ENCODE results near the gene MMS19. TPM values are rescaled to one million over a fixed set of nuclear protein-coding genes. Genes with fewer than 3 reads are reported as not detected.
"Not testable (repeated sequence)": the region's sequence is repeated elsewhere in the genome, so short reads cannot be mapped to it uniquely, and the experiment has no call there.

Gene MMS19
- total RNA-seq, 2 donors from 2014 or later = 92.2 to 113 TPM

GRCh38 chr10:97534746-97535367, 36.6 kb upstream of the MMS19 start:
- peak; percentile 42 to 59 for DNase-seq
- no peak overlapping the region for H3K4me3 Mint-ChIP-seq
- no peaks in the 10 kb centered on the region for H3K9me3 Mint-ChIP-seq
- no peaks in the 10 kb centered on the region for H3K36me3 Mint-ChIP-seq (ENCODE audit: insufficient read depth in 2 of 2)
- ATAC-seq (replicated peaks in 1 of 2) = peak; percentile 54 to 70
- no peaks in the 10 kb centered on the region for H3K27me3 Mint-ChIP-seq (ENCODE audit: low read depth)
- no peaks in the 10 kb centered on the region for H3K4me1 Mint-ChIP-seq (ENCODE audit: low read depth)
- H3K27ac Mint-ChIP-seq = no peak overlapping the region

- no peaks in the 10 kb centered on the region for H3K36me3 Mint-ChIP-seq (ENCODE audit: insufficient read depth in 2 of 2)
- H3K4me3 Mint-ChIP-seq = no peak overlapping the region
- ATAC-seq (replicated peaks in 1 of 2) (no peak), DNase-seq (no peak)
- H3K27ac Mint-ChIP-seq = no peak overlapping the region
- H3K4me1 Mint-ChIP-seq (ENCODE audit: low read depth) = no peaks in the 10 kb centered on the region
- no peaks in the 10 kb centered on the region for H3K9me3 Mint-ChIP-seq
- H3K27me3 Mint-ChIP-seq (ENCODE audit: low read depth) = no peaks in the 10 kb centered on the region
These were observed 35.7 kb upstream of the MMS19 start for GRCh38 chr10:97533888-97534287.

DNA sequence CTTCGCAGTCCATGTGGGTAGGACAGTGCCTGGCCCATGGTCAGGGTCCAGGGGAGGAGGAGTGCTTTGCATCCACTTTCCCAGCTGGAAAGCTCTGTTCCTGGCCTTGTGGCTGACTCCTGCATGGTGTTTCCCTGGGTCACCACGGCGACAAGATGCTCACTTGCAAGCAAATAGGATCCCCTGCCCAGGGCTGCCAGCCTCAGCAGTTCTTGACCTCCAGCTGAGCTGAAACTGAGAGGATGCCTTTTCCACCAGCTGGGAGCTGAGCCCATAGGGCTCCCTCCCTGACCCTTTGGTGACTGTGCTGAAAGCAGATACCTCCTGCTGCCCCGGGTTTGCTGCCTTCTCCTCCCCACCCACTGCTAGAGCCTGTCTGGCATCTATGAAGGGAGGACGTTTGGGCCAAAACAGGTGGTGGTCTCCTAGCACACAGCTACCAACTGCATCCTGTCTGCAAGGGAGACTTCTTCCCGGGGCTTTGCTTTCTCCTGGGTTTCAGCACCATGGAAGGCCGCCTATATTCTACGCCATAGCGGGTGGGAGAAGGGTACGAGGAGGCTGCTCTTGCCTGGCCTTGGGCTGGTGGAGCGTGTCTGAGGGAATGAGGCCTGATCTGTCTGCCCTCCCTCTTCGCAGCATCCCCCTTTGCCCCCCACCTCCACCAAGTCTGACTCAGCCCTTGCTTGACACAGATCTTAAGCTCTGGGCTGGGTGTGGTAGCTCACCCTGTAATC, 34.9 kb upstream of the MMS19 start:
- Mint-ChIP-seq H3K36me3 (ENCODE audit: insufficient read depth in 2 of 2) (no peaks in the 10 kb centered on the region), H3K4me1 (ENCODE audit: low read depth) (no peaks in the 10 kb centered on the region), H3K4me3 (no peak overlapping the region), H3K9me3 (no peaks in the 10 kb centered on the region), H3K27me3 (ENCODE audit: low read depth) (no peaks in the 10 kb centered on the region), H3K27ac (no peak overlapping the region)
- ATAC-seq (replicated peaks in 1 of 2) (no peak), DNase-seq (no peak)

DNA sequence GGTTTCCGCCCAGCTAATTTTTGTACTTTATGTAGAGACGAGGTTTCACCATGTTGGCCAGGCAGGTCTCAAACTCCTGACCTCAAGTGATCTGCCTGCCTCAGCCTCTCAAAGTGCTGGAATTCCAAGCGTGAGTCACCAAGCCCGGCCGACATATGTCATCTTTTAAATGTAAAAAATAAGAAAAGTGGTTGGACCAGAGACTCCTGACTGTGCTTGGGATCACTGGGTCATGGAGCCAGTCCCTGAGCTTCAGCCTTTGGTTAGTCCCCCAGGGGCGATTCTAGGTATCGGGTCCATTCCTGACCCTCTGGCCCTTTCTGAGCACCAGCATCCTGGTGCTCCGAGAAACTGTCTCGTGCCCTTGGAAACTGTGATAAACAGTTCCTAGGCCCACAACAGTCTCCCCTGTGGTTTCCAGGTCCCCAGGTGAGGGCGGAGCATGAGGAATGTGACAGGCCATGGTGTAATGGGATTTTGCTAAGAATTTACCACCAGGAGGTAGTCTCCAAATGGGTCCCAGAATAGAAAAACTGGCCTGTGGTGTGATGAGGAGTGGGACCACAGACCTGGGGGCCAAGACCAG, 33.3 kb upstream of the MMS19 start:
- Mint-ChIP-seq H3K27me3 (ENCODE audit: low read depth) (no peaks in the 10 kb centered on the region), H3K4me3 (no peak overlapping the region), H3K36me3 (ENCODE audit: insufficient read depth in 2 of 2) (no peaks in the 10 kb centered on the region), H3K9me3 (no peaks in the 10 kb centered on the region), H3K27ac (no peak overlapping the region), H3K4me1 (ENCODE audit: low read depth) (no peaks in the 10 kb centered on the region)
- no peak for DNase-seq
- no peak for ATAC-seq (replicated peaks in 1 of 2)

DNA sequence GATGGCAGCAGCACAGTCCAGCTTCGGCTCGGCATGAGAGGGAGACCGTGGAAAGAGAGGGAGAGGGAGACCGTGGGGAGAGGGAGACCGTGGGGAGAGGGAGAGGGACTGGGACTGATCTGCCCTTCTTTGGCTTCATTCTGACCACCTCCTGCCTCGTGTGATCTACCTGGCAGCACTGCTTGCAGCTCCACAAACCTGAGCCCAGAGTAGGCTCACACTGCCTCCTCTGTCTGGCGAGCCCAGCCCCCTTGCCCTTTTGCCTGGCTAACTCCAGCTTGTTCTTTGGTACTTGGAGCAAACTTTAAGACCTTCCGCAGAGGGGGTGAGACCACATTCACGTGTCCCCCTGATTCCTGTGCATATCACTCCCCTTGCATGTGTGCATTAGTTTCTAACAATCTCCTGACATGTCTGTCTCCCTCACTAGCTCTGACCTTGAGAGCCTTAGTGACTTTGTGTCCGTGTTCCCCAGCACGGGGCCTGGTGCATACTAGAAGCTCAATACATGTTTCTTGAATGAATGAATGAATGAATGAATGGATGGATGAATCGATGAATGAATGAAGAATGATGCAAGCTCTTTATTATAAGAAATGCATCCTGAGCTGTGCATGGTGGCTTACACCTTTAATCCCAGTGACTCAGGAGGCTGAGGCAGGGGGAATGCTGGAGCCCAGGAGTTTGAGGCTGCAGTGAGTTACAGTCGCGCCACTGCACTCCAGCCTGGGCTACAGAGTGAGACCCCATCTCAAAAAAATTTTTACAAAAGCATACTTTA, 31.7 kb upstream of the MMS19 start:
- Mint-ChIP-seq H3K4me1 (ENCODE audit: low read depth) (no peaks in the 10 kb centered on the region), H3K4me3 (no peak overlapping the region), H3K27ac (no peak overlapping the region), H3K36me3 (ENCODE audit: insufficient read depth in 2 of 2) (no peaks in the 10 kb centered on the region), H3K9me3 (no peaks in the 10 kb centered on the region), H3K27me3 (ENCODE audit: low read depth) (no peaks in the 10 kb centered on the region)
- DNase-seq (no peak), ATAC-seq (replicated peaks in 1 of 2) (no peak)

DNA sequence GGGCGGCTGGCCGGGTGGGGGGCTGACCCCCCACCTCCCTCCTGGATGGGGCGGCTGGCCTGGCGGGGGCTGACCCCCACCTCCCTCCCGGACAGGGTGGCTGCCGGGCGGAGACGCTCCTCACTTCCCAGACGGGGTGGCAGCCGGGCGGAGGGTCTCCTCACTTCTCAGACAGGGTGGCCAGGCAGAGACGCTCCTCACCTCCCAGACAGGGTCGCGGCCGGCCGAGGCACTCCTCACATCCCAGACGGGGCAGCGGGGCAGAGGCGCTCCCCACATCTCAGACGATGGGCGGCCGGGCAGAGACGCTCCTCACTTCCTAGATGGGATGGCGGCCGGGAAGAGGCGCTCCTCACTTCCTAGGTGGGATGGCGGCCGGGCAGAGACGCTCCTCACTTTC, 30.7 kb upstream of the MMS19 start:
- H3K9me3 Mint-ChIP-seq; DNase-seq; ATAC-seq (replicated peaks in 1 of 2); H3K4me1 Mint-ChIP-seq (ENCODE audit: low read depth); H3K27me3 Mint-ChIP-seq (ENCODE audit: low read depth); H3K27ac Mint-ChIP-seq; H3K4me3 Mint-ChIP-seq; H3K36me3 Mint-ChIP-seq (ENCODE audit: insufficient read depth in 2 of 2): not testable (repeated sequence)

- DNase-seq (no peak), ATAC-seq (replicated peaks in 1 of 2) (no peak)
- Mint-ChIP-seq H3K36me3 (ENCODE audit: insufficient read depth in 2 of 2) (no peaks in the 10 kb centered on the region), H3K4me1 (ENCODE audit: low read depth) (no peaks in the 10 kb centered on the region), H3K27ac (no peak overlapping the region), H3K9me3 (no peaks in the 10 kb centered on the region), H3K4me3 (no peak overlapping the region), H3K27me3 (ENCODE audit: low read depth) (peaks cover 7% of the 10 kb centered on the region)
These were observed 27.5 kb upstream of the MMS19 start for GRCh38 chr10:97525683-97526110.

DNA sequence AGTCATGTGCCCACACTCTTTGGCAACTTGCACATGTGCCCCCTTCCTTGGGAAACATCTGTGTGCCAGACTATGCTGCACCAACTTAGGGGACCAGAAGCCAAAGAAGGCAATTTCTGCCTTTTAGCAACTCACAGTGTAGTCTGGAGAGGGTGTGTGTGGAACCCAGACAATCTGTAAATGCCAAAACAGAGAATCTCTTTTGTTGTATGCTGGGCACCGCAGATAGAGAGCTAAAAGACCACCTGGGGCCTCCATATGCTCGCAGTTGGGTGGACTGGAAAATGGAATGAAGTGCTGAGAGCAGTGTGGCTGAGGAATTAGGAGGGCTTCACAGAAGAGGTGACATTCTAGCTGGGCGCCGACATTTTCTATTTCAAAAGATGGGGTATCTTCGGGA, 26.9 kb upstream of the MMS19 start:
- no peaks in the 10 kb centered on the region for H3K36me3 Mint-ChIP-seq (ENCODE audit: insufficient read depth in 2 of 2)
- no peak overlapping the region for H3K27ac Mint-ChIP-seq
- no peak overlapping the region for H3K4me3 Mint-ChIP-seq
- no peaks in the 10 kb centered on the region for H3K9me3 Mint-ChIP-seq
- ATAC-seq (replicated peaks in 1 of 2) (no peak), DNase-seq (no peak)
- H3K27me3 Mint-ChIP-seq (ENCODE audit: low read depth) = peaks cover 7% of the 10 kb centered on the region
- no peaks in the 10 kb centered on the region for H3K4me1 Mint-ChIP-seq (ENCODE audit: low read depth)

DNA sequence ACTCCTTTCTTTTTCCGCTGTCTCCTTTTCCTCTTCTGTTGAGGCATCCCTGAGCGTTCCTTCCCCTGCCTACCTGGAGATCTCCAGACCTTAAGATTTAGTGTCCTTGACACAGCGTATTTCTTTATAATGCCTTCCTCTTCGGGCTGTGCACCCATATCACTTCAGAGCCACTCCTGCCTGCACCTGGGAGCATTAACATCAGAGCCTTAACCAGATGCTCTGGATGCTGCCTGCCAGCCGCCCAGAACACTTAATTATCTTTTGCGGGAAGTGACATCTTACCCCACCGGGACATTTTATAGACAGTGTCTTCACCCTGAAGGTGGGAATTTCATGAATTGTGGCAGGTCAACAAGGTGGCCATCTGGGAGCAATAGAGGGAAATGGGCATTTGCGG, 24.7 kb upstream of the MMS19 start:
- DNase-seq = no peak
- no peaks in the 10 kb centered on the region for H3K9me3 Mint-ChIP-seq

GRCh38 chr10:97522071-97522470, 23.8 kb upstream of the MMS19 start:
- H3K36me3 Mint-ChIP-seq (ENCODE audit: insufficient read depth in 2 of 2) = no peaks in the 10 kb centered on the region
- H3K4me3 Mint-ChIP-seq = no peak overlapping the region
- H3K4me1 Mint-ChIP-seq (ENCODE audit: low read depth) = no peaks in the 10 kb centered on the region

More for the DNA sequence above, 24.7 kb upstream of the MMS19 start:
- Mint-ChIP-seq H3K36me3 (ENCODE audit: insufficient read depth in 2 of 2) (no peaks in the 10 kb centered on the region), H3K4me1 (ENCODE audit: low read depth) (no peaks in the 10 kb centered on the region), H3K27me3 (ENCODE audit: low read depth) (peaks cover 7% of the 10 kb centered on the region), H3K4me3 (no peak overlapping the region), H3K27ac (no peak overlapping the region)
- no peak for ATAC-seq (replicated peaks in 1 of 2)

DNA sequence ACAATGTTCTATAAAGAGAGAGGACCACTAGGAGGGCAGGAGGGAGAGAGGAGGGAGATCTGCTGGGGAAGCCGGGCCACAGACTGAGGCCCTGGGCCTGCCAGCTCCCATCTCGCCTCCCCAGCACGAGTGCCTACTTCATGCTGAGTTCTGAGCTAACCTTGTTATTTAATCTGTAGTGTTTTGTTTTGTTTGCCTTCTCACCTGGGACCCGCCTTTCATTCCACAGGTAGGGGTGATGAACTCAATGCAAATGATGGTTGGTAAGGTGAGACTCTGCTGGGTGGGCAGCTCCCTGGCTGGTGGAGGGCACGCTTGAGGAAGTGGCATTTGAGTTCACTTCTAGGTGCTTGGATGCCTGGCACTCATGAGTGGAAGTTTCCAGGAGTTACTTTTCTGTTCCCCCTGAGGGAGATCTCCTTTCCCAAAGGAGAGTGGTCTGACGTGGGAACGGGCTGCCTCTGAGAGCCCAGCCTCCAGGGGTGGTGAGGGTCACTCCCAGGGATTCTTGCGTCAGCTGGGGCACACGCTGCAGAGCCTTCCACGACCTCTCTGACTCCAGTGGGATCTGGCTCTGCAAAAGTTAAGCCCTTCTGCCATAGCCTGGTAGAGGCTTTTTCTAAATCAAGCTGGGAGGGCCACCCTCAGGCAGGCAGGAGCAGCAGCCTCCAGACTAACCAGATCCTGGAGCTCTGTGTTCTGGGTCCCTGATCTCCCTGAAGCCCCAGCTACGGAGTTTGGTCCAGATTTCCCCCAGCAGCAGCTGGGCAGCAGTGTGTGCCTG, 22.9 kb upstream of the MMS19 start:
- no peak for DNase-seq
- no peaks in the 10 kb centered on the region for H3K9me3 Mint-ChIP-seq
- H3K4me3 Mint-ChIP-seq = no peak overlapping the region
- ATAC-seq (replicated peaks in 1 of 2) = no peak
- H3K4me1 Mint-ChIP-seq (ENCODE audit: low read depth) = no peaks in the 10 kb centered on the region
- no peak overlapping the region for H3K27ac Mint-ChIP-seq
- peaks cover 7% of the 10 kb centered on the region for H3K27me3 Mint-ChIP-seq (ENCODE audit: low read depth)
- no peaks in the 10 kb centered on the region for H3K36me3 Mint-ChIP-seq (ENCODE audit: insufficient read depth in 2 of 2)

More at GRCh38 chr10:97522071-97522470, 23.8 kb upstream of the MMS19 start:
- Mint-ChIP-seq H3K9me3 (no peaks in the 10 kb centered on the region), H3K27me3 (ENCODE audit: low read depth) (peaks cover 7% of the 10 kb centered on the region), H3K27ac (no peak overlapping the region)
- ATAC-seq (replicated peaks in 1 of 2) = no peak
- no peak for DNase-seq

- Mint-ChIP-seq H3K27ac (no peak overlapping the region), H3K27me3 (ENCODE audit: low read depth) (peaks cover 7% of the 10 kb centered on the region), H3K9me3 (no peaks in the 10 kb centered on the region), H3K4me1 (ENCODE audit: low read depth) (no peaks in the 10 kb centered on the region), H3K36me3 (ENCODE audit: insufficient read depth in 2 of 2) (no peaks in the 10 kb centered on the region), H3K4me3 (no peak overlapping the region)
- ATAC-seq (replicated peaks in 1 of 2) = no peak
- DNase-seq = no peak
These were observed 22.3 kb upstream of the MMS19 start for GRCh38 chr10:97520520-97520919.

All from activated T-cell treated with anti-CD3 and anti-CD28 coated beads, Interleukin-2, amount 50 U/mL, for 72 hours (primary cell).